Right lobe of liver (tissue), 6 donors: ENCODE data around the gene NEK8. TPM values are rescaled to one million over a fixed set of nuclear protein-coding genes. Genes with fewer than 3 reads are reported as not detected.

ENCODE experiments used
- ATAC-seq, 4 donors: fragments of 200-7000 bp; cut with Tn5 transposase; one replicate each; pipeline ENCODE4 v1.9.1; 2020; ENCODE audit warnings: mild to moderate bottlenecking in 4 of 4, moderate library complexity in 4 of 4
- DNase-seq, 3 donors: peaks; one replicate each; pipeline ENCODE4 v3.0.0-alpha.2; 2020
- H3K27ac ChIP-seq, 3 donors: fragments of 200-600 bp; one replicate each; pipeline ENCODE4 v1.8.0; 2022
- H3K27me3 ChIP-seq, 2 donors: fragments of 200-600 bp; one replicate each; pipeline ENCODE4 v1.8.0; 2022
- H3K36me3 ChIP-seq, 4 donors: fragments of 200-600 bp; sonication (generic) in 1 of 4; one replicate each; pipeline versions ENCODE4 v1.5.1 to v1.8.0; 2017 to 2022; ENCODE audit warnings: control low read depth in 1 of 4
- H3K4me1 ChIP-seq, 4 donors: fragments of 200-600 bp; sonication (generic) in 1 of 4; one replicate each; pipeline versions ENCODE4 v1.5.1 to v1.8.0; 2017 to 2022; ENCODE audit warnings: control low read depth in 1 of 4
- H3K4me3 ChIP-seq, 3 donors: fragments of 200-600 bp; one replicate each; pipeline ENCODE4 v1.8.0; 2022
- H3K9me3 ChIP-seq, 4 donors: fragments of 200-600 bp; sonication (generic) in 1 of 4; one replicate each; pipeline versions ENCODE4 v1.5.1 to v1.8.0; 2017 to 2022; ENCODE audit warnings: control low read depth in 1 of 4
- CTCF ChIP-seq, 4 donors: fragments of 200-600 bp in 3 of 4; fragments of 450-650 bp in 1 of 4; IDR thresholded peaks; one replicate each; pipeline versions ENCODE4 v1.5.1 to v1.8.0; 2016 to 2022; ENCODE audit warnings: antibody characterized with exemption in 4 of 4, mild to moderate bottlenecking in 2 of 4
- POLR2A ChIP-seq: fragments of 450-650 bp; IDR thresholded peaks from one replicate; pipeline ENCODE4 v1.6.1; 2017; ENCODE audit warnings: antibody characterized with exemption, mild to moderate bottlenecking
- WGBS: methylation state at CpG from one replicate; pipeline ENCODE4 v1.1.6; 2018; ENCODE audit warnings: low coverage, low lambda C conversion rate; ENCODE audit not compliant: insufficient coverage; ENCODE audit errors: missing lambda C conversion rate; 5-methylcytosine and 5-hydroxymethylcytosine counted together
- intact Hi-C, 2 donors: fragments of 100-400 bp; cut with DNase I; formaldehyde crosslinking; loops; one replicate each; pipeline versions ENCODE4 v1.11.2 to v1.14.1; 2022
- total RNA-seq, 6 experiments: library from RNA; depleted of rRNA in 2 of 6; stranded (reverse); fragments of >200 nt in 2 of 6; fragmentation: NEBNext Ultra II Directional in 3 of 6; extraction: Animal tissue kit (Norgen Biotek cat#: 25700) in 3 of 6; gene quantifications; one replicate each; pipeline versions ENCODE4 v1.1.0 to v1.2.4, GENCODE V29; 2016 to 2023
- donor health status: DM: no; HTN: yes; CAD: no.
- donor health status: DM: no; HTN: no; CAD: no.
- donor health status: DM: no; HTN: no; CAD: no.
- donor health status: DM: no; HTN: yes; CAD: no.
- donor health status: DM: no; HTN: yes; CAD: no.

The NEK8 gene
- total RNA-seq, 6 experiments from 2014 or later, result 1.6 to 5.4 (median 3.2) TPM

DNA sequence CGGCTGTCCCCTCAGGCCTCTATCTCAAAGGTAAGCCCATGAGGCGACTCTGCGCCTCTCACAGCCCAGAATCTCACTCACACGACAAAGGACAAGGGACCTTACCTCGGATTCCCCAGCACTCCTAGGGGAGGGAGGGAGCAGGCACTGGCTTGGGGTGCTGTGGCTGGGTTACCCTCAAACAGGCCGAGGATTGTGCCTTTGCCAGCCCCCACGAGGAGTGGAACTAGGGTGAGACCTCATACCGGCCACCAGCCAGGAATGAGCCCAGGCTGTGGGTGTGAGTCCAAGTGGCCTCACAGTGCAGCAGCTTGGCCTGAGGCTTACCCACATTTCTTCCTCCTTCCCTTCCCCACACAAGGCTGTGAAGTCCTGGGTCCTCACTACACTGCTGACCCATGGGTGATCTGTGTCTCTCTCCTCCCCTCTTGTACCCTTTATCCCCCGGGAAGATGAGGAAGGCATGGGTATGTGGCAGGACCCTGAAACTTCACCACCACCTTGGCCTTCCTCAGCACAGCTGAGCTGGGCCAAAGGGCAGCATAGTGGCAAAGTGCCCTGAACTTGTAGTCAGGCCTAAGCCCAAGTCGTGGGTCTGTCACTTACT, 22.8 kb upstream of the NEK8 start:
- peaks cover 0 to 15% (median 5%) of the 10 kb centered on the region in 4 donors for H3K4me1 ChIP-seq
- ATAC-seq, result peak in 1 of 4 donors; percentile 2
- no peak for DNase-seq
- TF ChIP-seq CTCF (IDR thresholded peaks at IDR 0.05) (no peak), POLR2A (no peak)
- H3K27ac ChIP-seq, result no peak overlapping the region
- H3K36me3 ChIP-seq, result peaks cover 0 to 30% (median 9%) of the 10 kb centered on the region in 4 donors
- intact Hi-C loops, result no loop called here
- H3K4me3 ChIP-seq, result no peak overlapping the region
- H3K9me3 ChIP-seq, result no peaks in the 10 kb centered on the region
- no peaks in the 10 kb centered on the region for H3K27me3 ChIP-seq
- WGBS, result 60% methylated on average over 6 of the region's 10 CpGs

DNA sequence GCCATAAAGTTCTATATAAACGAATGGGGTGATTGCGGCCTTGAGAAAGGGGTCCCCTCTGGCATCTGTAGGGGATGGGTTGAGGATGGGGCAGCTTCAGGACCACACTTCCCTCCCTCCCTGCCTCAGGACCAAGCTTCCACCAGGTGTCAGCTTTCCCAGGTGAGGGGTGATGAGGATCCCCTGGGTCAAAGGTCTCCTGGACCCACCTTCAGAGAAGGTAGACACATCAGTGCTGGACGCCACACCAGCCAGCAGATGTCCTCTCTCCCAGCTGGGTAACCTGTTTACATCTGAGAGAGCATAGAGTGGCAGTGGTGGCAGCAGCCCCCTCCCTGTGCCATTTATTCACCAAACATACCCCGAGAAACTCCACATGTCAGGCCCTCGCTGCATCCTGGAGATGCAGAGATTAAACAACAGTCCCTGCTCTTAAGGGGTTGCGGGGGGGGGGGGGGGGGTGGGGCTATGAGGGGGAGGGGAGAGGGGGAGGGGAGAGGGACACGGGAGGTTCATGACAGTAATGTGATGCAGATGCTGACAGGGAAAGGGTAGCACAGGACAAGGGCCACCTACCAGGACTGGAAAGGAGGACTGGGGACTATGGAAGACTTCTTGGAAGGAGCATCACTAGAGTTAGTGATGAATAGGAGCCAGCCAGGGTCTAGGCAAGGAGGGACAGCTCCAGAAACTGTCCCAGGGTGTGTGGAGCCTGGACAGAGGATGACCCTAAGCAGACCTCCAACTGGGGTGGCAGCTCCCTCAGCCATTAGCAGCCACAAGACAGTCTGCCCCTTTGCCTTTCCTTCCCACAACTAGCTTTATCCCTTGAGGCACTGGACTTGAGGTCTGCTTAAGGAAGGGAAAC, 21.9 kb upstream of the NEK8 start:
- no peak for TF ChIP-seq CTCF (IDR thresholded peaks at IDR 0.05)
- Histone ChIP-seq H3K4me3 (no peak overlapping the region), H3K9me3 (no peaks in the 10 kb centered on the region), H3K36me3 (peaks cover 0 to 21% (median 5%) of the 10 kb centered on the region in 4 donors), H3K27ac (no peak overlapping the region), H3K4me1 (peaks cover 0 to 13% (median 5%) of the 10 kb centered on the region in 4 donors), H3K27me3 (no peaks in the 10 kb centered on the region)
- 77% methylated on average over 6 of the region's 7 CpGs for WGBS
- no peak for DNase-seq
- intact Hi-C loops, result no loop called here
- ATAC-seq, result no peak

GRCh38 chr17:28707339-28707720, 21.3 kb upstream of the NEK8 start:
- WGBS, result 80% methylated on average over 2 of the region's 2 CpGs
- intact Hi-C loops, result no loop called here
- no peaks in the 10 kb centered on the region for H3K27me3 ChIP-seq

More at GRCh38 chr17:28707339-28707720, 21.3 kb upstream of the NEK8 start:
- Histone ChIP-seq H3K4me1 (peaks cover 0 to 10% (median 4%) of the 10 kb centered on the region in 4 donors), H3K27ac (no peak overlapping the region), H3K9me3 (no peaks in the 10 kb centered on the region), H3K4me3 (no peak overlapping the region), H3K36me3 (peaks cover 0 to 15% (median 1%) of the 10 kb centered on the region in 4 donors)
- ATAC-seq, result no peak
- no peak for DNase-seq
- TF ChIP-seq POLR2A (no peak), CTCF (IDR thresholded peaks at IDR 0.05) (no peak)
